HEK293 (cell line): ENCODE data around the gene CNTRL.

Experiments used
- GLIS1 ChIP-seq: fragments of 450-650 bp; formaldehyde crosslinking; IDR thresholded peaks from 2 replicates; pipeline ENCODE4 v1.5.1; 2016; ENCODE audit warnings: missing biosample characterization, missing genetic modification characterization
- HOXC10 ChIP-seq: sonication (generic); formaldehyde crosslinking; IDR thresholded peaks from 2 replicates; pipeline ENCODE4 v1.8.1; 2023; ENCODE audit warnings: mild to moderate bottlenecking, missing genetic modification reagents
- KLF1 ChIP-seq: fragments of 450-650 bp; formaldehyde crosslinking; IDR thresholded peaks from 2 replicates; pipeline ENCODE4 v1.5.1; 2016; ENCODE audit warnings: missing biosample characterization, missing genetic modification characterization
- KLF9 ChIP-seq: fragments of 450-650 bp; formaldehyde crosslinking; IDR thresholded peaks from 2 replicates; pipeline ENCODE4 v1.5.1; 2016; ENCODE audit warnings: missing biosample characterization, missing genetic modification characterization, low read depth
- TCF7L2 ChIP-seq: IDR thresholded peaks from 2 replicates; pipeline ENCODE4 v1.6.1; 2011; ENCODE audit warnings: low read depth, mild to moderate bottlenecking, inconsistent platforms, low read length, moderate library complexity, borderline replicate concordance
- TRIM28 ChIP-seq: IDR thresholded peaks from 2 replicates; pipeline ENCODE4 v1.6.1; 2011; ENCODE audit warnings: low read length, control low read depth, borderline replicate concordance
- YY2 ChIP-seq: fragments of 450-650 bp; formaldehyde crosslinking; IDR thresholded peaks from 2 replicates; pipeline ENCODE4 v1.5.1; 2016; ENCODE audit warnings: missing biosample characterization, missing genetic modification characterization
- ZBTB8A ChIP-seq: fragments of 450-650 bp; formaldehyde crosslinking; IDR thresholded peaks from 2 replicates; pipeline ENCODE4 v1.5.1; 2016; ENCODE audit warnings: missing biosample characterization, missing genetic modification characterization
- ZNF132 ChIP-seq: fragments of 450-650 bp; formaldehyde crosslinking; IDR thresholded peaks from 2 replicates; pipeline ENCODE4 v1.5.1; 2017; ENCODE audit warnings: missing biosample characterization, missing genetic modification characterization, borderline replicate concordance
- ZNF138 ChIP-seq: fragments of 450-650 bp; formaldehyde crosslinking; IDR thresholded peaks from 2 replicates; pipeline ENCODE4 v1.5.1; 2016; ENCODE audit warnings: missing biosample characterization, missing genetic modification characterization, borderline replicate concordance
- ZNF148 ChIP-seq: fragments of 450-650 bp; formaldehyde crosslinking; IDR thresholded peaks from 2 replicates; pipeline ENCODE4 v1.5.0; 2017; ENCODE audit warnings: missing biosample characterization, missing genetic modification characterization, borderline replicate concordance
- ZNF2 ChIP-seq: fragments of 450-650 bp; formaldehyde crosslinking; IDR thresholded peaks from 2 replicates; pipeline ENCODE4 v1.5.1; 2016; ENCODE audit warnings: missing biosample characterization, missing genetic modification characterization
- ZNF23 ChIP-seq: fragments of 450-650 bp; formaldehyde crosslinking; IDR thresholded peaks from 2 replicates; pipeline ENCODE4 v1.5.1; 2016; ENCODE audit warnings: missing biosample characterization, missing genetic modification characterization, borderline replicate concordance
- ZNF449 ChIP-seq: fragments of 450-650 bp; formaldehyde crosslinking; IDR thresholded peaks from 2 replicates; pipeline ENCODE4 v1.5.1; 2017; ENCODE audit warnings: missing biosample characterization, mild to moderate bottlenecking, missing genetic modification characterization, moderate library complexity
- ZNF544 ChIP-seq: fragments of 450-650 bp; formaldehyde crosslinking; IDR thresholded peaks from 2 replicates; pipeline ENCODE4 v1.5.0; 2017; ENCODE audit warnings: missing biosample characterization, missing genetic modification characterization
- ZNF548 ChIP-seq: fragments of 450-650 bp; formaldehyde crosslinking; IDR thresholded peaks from 2 replicates; pipeline ENCODE4 v1.5.1; 2016; ENCODE audit warnings: missing biosample characterization, missing genetic modification characterization
- TF ChIP-seq, protein P1 (sequence below): fragments of 450-650 bp; formaldehyde crosslinking; IDR thresholded peaks from 2 replicates; pipeline ENCODE4 v1.5.1; 2016; ENCODE audit warnings: missing biosample characterization, missing genetic modification characterization, borderline replicate concordance
- TF ChIP-seq, protein P2 (sequence below): fragments of 450-650 bp; formaldehyde crosslinking; IDR thresholded peaks from 2 replicates; pipeline ENCODE4 v1.5.1; 2016; ENCODE audit warnings: missing biosample characterization, missing genetic modification characterization
- TF ChIP-seq, protein P3 (sequence below): fragments of 450-650 bp; formaldehyde crosslinking; IDR thresholded peaks from 2 replicates; pipeline ENCODE4 v1.5.1; 2017; ENCODE audit warnings: missing biosample characterization, missing genetic modification characterization
- TF ChIP-seq, protein P4 (sequence below): fragments of 450-650 bp; formaldehyde crosslinking; IDR thresholded peaks from 2 replicates; pipeline ENCODE4 v1.5.1; 2016; ENCODE audit warnings: missing biosample characterization, missing genetic modification characterization

CNTRL gene

DNA sequence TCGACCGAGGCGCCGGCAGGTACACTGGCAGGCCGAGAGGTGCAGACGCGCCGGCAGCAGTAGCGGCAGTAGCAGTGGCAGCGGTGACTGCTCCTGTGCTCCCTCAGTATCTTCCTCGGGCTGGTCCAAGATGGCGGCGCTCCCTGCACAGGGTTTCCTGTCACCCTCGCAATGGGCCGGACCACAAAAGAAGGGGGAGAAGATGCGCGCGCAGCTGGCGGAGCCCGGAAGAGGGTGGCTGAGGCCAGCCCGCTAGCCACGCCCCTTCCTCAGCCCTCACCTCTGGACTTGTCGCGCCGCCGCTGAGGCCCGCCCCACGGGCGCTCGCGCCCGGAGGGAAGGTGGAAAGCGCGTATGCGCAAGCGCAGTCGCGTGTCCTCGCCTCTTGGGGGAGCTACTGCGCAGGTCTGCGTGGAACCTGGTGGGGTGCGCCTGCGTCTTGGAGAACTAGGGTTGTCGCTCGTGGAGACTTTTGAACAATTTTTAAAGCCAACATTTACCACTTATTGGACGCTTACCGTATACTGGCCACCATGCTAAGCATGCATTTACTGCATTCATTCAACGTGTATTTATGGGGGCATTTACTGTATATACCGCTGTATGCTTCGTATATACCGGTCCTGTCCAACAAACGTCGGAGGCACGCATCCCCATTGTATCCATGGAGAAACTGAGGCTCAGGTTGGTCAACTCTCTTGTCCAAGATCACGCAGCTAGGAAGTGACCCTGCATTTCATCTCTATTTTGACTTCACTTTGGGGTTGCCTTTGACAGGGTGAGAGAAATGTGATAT is 127.2 kb downstream of the CNTRL start, which contains the start of gene RAB14 (continued):
- TF ChIP-seq, protein P1, sequence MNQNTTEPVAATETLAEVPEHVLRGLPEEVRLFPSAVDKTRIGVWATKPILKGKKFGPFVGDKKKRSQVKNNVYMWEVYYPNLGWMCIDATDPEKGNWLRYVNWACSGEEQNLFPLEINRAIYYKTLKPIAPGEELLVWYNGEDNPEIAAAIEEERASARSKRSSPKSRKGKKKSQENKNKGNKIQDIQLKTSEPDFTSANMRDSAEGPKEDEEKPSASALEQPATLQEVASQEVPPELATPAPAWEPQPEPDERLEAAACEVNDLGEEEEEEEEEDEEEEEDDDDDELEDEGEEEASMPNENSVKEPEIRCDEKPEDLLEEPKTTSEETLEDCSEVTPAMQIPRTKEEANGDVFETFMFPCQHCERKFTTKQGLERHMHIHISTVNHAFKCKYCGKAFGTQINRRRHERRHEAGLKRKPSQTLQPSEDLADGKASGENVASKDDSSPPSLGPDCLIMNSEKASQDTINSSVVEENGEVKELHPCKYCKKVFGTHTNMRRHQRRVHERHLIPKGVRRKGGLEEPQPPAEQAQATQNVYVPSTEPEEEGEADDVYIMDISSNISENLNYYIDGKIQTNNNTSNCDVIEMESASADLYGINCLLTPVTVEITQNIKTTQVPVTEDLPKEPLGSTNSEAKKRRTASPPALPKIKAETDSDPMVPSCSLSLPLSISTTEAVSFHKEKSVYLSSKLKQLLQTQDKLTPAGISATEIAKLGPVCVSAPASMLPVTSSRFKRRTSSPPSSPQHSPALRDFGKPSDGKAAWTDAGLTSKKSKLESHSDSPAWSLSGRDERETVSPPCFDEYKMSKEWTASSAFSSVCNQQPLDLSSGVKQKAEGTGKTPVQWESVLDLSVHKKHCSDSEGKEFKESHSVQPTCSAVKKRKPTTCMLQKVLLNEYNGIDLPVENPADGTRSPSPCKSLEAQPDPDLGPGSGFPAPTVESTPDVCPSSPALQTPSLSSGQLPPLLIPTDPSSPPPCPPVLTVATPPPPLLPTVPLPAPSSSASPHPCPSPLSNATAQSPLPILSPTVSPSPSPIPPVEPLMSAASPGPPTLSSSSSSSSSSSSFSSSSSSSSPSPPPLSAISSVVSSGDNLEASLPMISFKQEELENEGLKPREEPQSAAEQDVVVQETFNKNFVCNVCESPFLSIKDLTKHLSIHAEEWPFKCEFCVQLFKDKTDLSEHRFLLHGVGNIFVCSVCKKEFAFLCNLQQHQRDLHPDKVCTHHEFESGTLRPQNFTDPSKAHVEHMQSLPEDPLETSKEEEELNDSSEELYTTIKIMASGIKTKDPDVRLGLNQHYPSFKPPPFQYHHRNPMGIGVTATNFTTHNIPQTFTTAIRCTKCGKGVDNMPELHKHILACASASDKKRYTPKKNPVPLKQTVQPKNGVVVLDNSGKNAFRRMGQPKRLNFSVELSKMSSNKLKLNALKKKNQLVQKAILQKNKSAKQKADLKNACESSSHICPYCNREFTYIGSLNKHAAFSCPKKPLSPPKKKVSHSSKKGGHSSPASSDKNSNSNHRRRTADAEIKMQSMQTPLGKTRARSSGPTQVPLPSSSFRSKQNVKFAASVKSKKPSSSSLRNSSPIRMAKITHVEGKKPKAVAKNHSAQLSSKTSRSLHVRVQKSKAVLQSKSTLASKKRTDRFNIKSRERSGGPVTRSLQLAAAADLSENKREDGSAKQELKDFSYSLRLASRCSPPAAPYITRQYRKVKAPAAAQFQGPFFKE (tag by site-specific recombination), result no peak
- TF ChIP-seq ZNF544 (tag by site-specific recombination), result no peak
- 0 out of 2 replicates have a peak, but pooled peaks have one; percentile 39 for TF ChIP-seq TRIM28
- no peak for TF ChIP-seq ZNF449
- TF ChIP-seq GLIS1, result peak; percentile 10; the same call in 1 of the 2 replicates
- TF ChIP-seq, protein P2, sequence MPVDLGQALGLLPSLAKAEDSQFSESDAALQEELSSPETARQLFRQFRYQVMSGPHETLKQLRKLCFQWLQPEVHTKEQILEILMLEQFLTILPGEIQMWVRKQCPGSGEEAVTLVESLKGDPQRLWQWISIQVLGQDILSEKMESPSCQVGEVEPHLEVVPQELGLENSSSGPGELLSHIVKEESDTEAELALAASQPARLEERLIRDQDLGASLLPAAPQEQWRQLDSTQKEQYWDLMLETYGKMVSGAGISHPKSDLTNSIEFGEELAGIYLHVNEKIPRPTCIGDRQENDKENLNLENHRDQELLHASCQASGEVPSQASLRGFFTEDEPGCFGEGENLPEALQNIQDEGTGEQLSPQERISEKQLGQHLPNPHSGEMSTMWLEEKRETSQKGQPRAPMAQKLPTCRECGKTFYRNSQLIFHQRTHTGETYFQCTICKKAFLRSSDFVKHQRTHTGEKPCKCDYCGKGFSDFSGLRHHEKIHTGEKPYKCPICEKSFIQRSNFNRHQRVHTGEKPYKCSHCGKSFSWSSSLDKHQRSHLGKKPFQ (tag by site-specific recombination), result no peak
- no peak for TF ChIP-seq ZNF2 (tag by site-specific recombination)
- TF ChIP-seq ZNF132 (tag by site-specific recombination), result no peak
- TF ChIP-seq TCF7L2, result no peak
- TF ChIP-seq, protein P3, sequence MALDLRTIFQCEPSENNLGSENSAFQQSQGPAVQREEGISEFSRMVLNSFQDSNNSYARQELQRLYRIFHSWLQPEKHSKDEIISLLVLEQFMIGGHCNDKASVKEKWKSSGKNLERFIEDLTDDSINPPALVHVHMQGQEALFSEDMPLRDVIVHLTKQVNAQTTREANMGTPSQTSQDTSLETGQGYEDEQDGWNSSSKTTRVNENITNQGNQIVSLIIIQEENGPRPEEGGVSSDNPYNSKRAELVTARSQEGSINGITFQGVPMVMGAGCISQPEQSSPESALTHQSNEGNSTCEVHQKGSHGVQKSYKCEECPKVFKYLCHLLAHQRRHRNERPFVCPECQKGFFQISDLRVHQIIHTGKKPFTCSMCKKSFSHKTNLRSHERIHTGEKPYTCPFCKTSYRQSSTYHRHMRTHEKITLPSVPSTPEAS (tag by site-specific recombination), result no peak
- peak; percentile 98 for TF ChIP-seq ZBTB8A
- no peak for TF ChIP-seq ZNF548 (tag by site-specific recombination)
- TF ChIP-seq YY2 (tag by site-specific recombination), result peak; percentile 33; the same call in 1 of the 2 replicates
- no peak for TF ChIP-seq HOXC10 (CRISPR knock-in tag)
- TF ChIP-seq ZNF138 (tag by site-specific recombination), result no peak
- no peak for TF ChIP-seq ZNF148 (tag by site-specific recombination)
- no peak for TF ChIP-seq KLF1 (tag by site-specific recombination)
- TF ChIP-seq KLF9 (tag by site-specific recombination), result peak; percentile 83
- TF ChIP-seq, protein P4, sequence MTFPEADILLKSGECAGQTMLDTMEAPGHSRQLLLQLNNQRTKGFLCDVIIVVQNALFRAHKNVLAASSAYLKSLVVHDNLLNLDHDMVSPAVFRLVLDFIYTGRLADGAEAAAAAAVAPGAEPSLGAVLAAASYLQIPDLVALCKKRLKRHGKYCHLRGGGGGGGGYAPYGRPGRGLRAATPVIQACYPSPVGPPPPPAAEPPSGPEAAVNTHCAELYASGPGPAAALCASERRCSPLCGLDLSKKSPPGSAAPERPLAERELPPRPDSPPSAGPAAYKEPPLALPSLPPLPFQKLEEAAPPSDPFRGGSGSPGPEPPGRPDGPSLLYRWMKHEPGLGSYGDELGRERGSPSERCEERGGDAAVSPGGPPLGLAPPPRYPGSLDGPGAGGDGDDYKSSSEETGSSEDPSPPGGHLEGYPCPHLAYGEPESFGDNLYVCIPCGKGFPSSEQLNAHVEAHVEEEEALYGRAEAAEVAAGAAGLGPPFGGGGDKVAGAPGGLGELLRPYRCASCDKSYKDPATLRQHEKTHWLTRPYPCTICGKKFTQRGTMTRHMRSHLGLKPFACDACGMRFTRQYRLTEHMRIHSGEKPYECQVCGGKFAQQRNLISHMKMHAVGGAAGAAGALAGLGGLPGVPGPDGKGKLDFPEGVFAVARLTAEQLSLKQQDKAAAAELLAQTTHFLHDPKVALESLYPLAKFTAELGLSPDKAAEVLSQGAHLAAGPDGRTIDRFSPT (tag by site-specific recombination), result no peak
- TF ChIP-seq ZNF23 (tag by site-specific recombination), result no peak
